Measurements from ENCODE around the gene CUX1. TPM values are rescaled to one million over a fixed set of nuclear protein-coding genes. Genes with fewer than 3 reads are reported as not detected.

CUX1 gene
- total and polyA plus RNA-seq, 2 donors (not counting 1 experiment from before 2014, with no cell fraction given), result 10.8 to 86.5 TPM

GRCh38 chr7:102197599-102197998 lies 380.2 kb downstream of the CUX1 start:
- ChIA-PET CTCF (no interaction called here), POLR2A (no interaction called here)
- DNase-seq (no peak), ATAC-seq (ENCODE audit: low read depth) (no peak)
- intact Hi-C loops (cut with micrococcal nuclease), result no loop called here
- Histone ChIP-seq H4K20me1 (ENCODE audit: control insufficient read depth, insufficient read depth, low read length, poor library complexity, severe bottlenecking) (no peaks in the 10 kb centered on the region), H3K9me3 (ENCODE audit: control extremely low read depth in 1 of 3, control insufficient read depth in 2 of 3, insufficient read depth in 1 of 3, low read length in 2 of 3) (no peaks in the 10 kb centered on the region), H2AFZ (ENCODE audit: insufficient read depth, low read depth, low read length, poor library complexity, severe bottlenecking) (no peak overlapping the region), H3K4me3 (ENCODE audit: control extremely low read depth in 1 of 5, extremely low read depth in 1 of 5, insufficient read depth in 1 of 5, low read depth in 2 of 5, low read length in 4 of 5) (no peak overlapping the region), H3K36me3 (replicated peaks in 1 of 2; ENCODE audit: control extremely low read depth in 1 of 2, control insufficient read depth in 1 of 2, extremely low read depth in 1 of 2, insufficient read depth in 2 of 2, low read length in 1 of 2) (peaks cover 1 to 61% of the 10 kb centered on the region in 2 experiments), H3K9ac (ENCODE audit: low read length) (no peak overlapping the region), H3K79me2 (ENCODE audit: control insufficient read depth, insufficient read depth, low read length) (no peaks in the 10 kb centered on the region), H3K4me2 (replicated peaks; ENCODE audit: low read depth, low read length, poor library complexity, severe bottlenecking) (no peak overlapping the region), H3K27ac (ENCODE audit: low read length in 2 of 2) (no peak overlapping the region), H3K4me1 (ENCODE audit: control insufficient read depth in 2 of 2, insufficient read depth in 2 of 2, low read length in 2 of 2) (no peaks in the 10 kb centered on the region), H3K27me3 (replicated peaks in 1 of 4; ENCODE audit: control extremely low read depth in 1 of 4, control insufficient read depth in 3 of 4, insufficient read depth in 4 of 4, low read length in 3 of 4) (no peaks in the 10 kb centered on the region)
- no peak for TF ChIP-seq EZH2 (IDR thresholded peaks at IDR 0.05; ENCODE audit: borderline replicate concordance, insufficient read depth, low read depth, low read length, poor library complexity, severe bottlenecking)
- TF ChIP-seq CTCF (IDR thresholded peaks at IDR 0.05), result no peak
- 90% methylated on average over 2 of the region's 12 CpGs for WGBS (ENCODE audit: insufficient coverage)
- H3K4me1 Mint-ChIP-seq, result no peaks in the 10 kb centered on the region
- H3K27ac Mint-ChIP-seq, result no peak overlapping the region
- H3K4me3 Mint-ChIP-seq, result no peak overlapping the region
- no peaks in the 10 kb centered on the region for H3K27me3 Mint-ChIP-seq
- no peaks in the 10 kb centered on the region for H3K9me3 Mint-ChIP-seq (ENCODE audit: insufficient read depth)

GRCh38 chr7:102198417-102198956 lies 381.1 kb downstream of the CUX1 start:
- CTCF ChIA-PET, result no interaction called here

More at GRCh38 chr7:102198417-102198956, 381.1 kb downstream of the CUX1 start:
- Histone ChIP-seq H3K4me3 (ENCODE audit: control extremely low read depth in 1 of 5, extremely low read depth in 1 of 5, insufficient read depth in 1 of 5, low read depth in 2 of 5, low read length in 4 of 5) (no peak overlapping the region), H4K20me1 (ENCODE audit: control insufficient read depth, insufficient read depth, low read length, poor library complexity, severe bottlenecking) (no peaks in the 10 kb centered on the region), H3K79me2 (ENCODE audit: control insufficient read depth, insufficient read depth, low read length) (no peaks in the 10 kb centered on the region), H2AFZ (ENCODE audit: insufficient read depth, low read depth, low read length, poor library complexity, severe bottlenecking) (no peak overlapping the region), H3K9me3 (ENCODE audit: control extremely low read depth in 1 of 3, control insufficient read depth in 2 of 3, insufficient read depth in 1 of 3, low read length in 2 of 3) (no peaks in the 10 kb centered on the region), H3K4me1 (ENCODE audit: control insufficient read depth in 2 of 2, insufficient read depth in 2 of 2, low read length in 2 of 2) (no peaks in the 10 kb centered on the region), H3K27ac (ENCODE audit: low read length in 2 of 2) (no peak overlapping the region), H3K27me3 (replicated peaks in 1 of 4; ENCODE audit: control extremely low read depth in 1 of 4, control insufficient read depth in 3 of 4, insufficient read depth in 4 of 4, low read length in 3 of 4) (no peaks in the 10 kb centered on the region), H3K36me3 (replicated peaks in 1 of 2; ENCODE audit: control extremely low read depth in 1 of 2, control insufficient read depth in 1 of 2, extremely low read depth in 1 of 2, insufficient read depth in 2 of 2, low read length in 1 of 2) (peaks cover 1 to 59% of the 10 kb centered on the region in 2 experiments), H3K9ac (ENCODE audit: low read length) (no peak overlapping the region), H3K4me2 (replicated peaks; ENCODE audit: low read depth, low read length, poor library complexity, severe bottlenecking) (no peak overlapping the region)
- Mint-ChIP-seq H3K4me1 (no peaks in the 10 kb centered on the region), H3K27me3 (no peaks in the 10 kb centered on the region), H3K27ac (no peak overlapping the region), H3K9me3 (ENCODE audit: insufficient read depth) (no peaks in the 10 kb centered on the region), H3K4me3 (no peak overlapping the region)
- DNase-seq (no peak), ATAC-seq (ENCODE audit: low read depth) (no peak)
- WGBS (ENCODE audit: insufficient coverage), result 96% methylated on average over 11 of the region's 14 CpGs
- intact Hi-C loops (cut with micrococcal nuclease), result no loop called here
- no peak for TF ChIP-seq CTCF (IDR thresholded peaks at IDR 0.05)
- TF ChIP-seq EZH2 (IDR thresholded peaks at IDR 0.05; ENCODE audit: borderline replicate concordance, insufficient read depth, low read depth, low read length, poor library complexity, severe bottlenecking), result no peak
- POLR2A ChIA-PET, result no interaction called here
